ENCODE results near the gene ACOXL.

The ACOXL gene

DNA sequence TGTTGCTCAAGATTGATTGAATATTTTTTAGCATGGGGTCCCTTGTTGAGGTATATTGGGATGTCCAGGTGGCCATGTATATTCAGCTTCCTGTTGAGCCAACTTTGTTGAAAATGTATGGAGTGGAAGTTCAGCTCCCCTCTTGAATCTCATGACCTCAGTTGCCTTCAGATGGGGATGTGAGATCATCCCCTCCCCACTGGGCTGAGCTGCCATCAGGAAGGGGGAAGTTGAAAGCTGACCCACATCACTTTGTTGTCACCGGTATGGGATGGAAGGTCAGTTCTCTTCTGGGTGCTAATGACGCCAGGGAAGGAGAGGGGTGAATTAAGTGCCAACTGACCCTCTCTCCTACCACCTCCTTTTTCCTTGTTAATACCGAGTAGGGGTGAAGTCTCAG, 33.9 kb downstream of the ACOXL start:
- peaks cover 71% of the 10 kb centered on the region for H3K27me3 Mint-ChIP-seq
- ATAC-seq: no peak
- no peak overlapping the region for H3K4me3 Mint-ChIP-seq
- no peaks in the 10 kb centered on the region for H3K4me1 Mint-ChIP-seq
- H3K36me3 Mint-ChIP-seq: peaks cover 6% of the 10 kb centered on the region
- peaks cover 6% of the 10 kb centered on the region for H3K9me3 Mint-ChIP-seq
- H3K27ac Mint-ChIP-seq: no peak overlapping the region

DNA sequence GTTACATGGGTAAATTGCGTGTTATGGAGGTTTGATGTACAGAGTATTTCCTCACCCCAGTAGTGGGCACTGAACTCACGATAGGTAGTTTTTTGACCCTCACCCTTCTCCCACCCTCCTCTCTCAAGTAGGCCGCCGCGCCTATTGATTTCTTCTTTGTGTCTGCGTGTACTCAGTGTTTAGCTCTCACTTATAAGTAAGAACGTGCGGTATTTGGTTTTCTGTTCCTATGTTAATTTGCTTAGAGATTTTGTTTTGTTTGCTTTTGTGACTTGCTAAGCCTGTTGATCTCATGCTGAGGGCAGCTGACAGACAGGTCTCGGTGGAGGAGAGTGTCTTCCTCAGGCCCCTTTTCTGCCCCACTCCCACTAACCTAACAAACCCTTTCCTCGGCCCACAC, 36.2 kb downstream of the ACOXL start:
- Mint-ChIP-seq H3K4me1 (no peaks in the 10 kb centered on the region), H3K9me3 (no peaks in the 10 kb centered on the region), H3K36me3 (no peaks in the 10 kb centered on the region), H3K27ac (no peak overlapping the region), H3K4me3 (no peak overlapping the region), H3K27me3 (peaks cover 57% of the 10 kb centered on the region)
- ATAC-seq: no peak

DNA sequence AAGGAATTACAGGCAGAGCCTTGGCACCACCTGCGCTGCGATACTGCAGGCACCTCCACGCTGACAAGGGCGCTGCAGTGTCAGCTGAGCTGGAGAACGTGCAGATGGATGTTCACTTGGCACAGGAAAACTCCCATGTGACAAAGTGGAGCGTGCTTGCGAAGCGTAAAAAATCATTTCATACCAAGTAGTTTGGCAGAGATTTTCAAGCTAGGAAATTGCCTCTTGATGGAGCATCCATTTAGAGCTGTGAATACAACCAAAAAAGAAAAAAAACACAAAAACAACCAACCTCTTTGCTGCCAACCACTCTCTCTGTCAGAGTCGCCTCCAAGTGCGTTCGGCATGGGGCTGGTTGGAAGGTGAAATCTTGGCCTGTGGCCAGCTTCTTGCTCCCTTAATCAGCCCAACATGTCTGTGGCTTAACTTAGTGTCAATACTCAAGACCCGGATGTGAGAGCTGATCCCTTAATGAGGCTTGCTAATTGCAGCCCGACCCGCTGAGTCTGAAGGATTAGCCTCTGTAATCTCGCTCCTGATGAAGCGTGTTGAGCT, 38.1 kb downstream of the ACOXL start:
- ATAC-seq: no peak
- Mint-ChIP-seq H3K4me1 (no peaks in the 10 kb centered on the region), H3K27ac (no peak overlapping the region), H3K9me3 (no peaks in the 10 kb centered on the region), H3K36me3 (no peaks in the 10 kb centered on the region), H3K27me3 (peaks cover 53% of the 10 kb centered on the region), H3K4me3 (no peak overlapping the region)

GRCh38 chr2:110770959-110771431, 38.6 kb downstream of the ACOXL start:
- peaks cover 58% of the 10 kb centered on the region for H3K27me3 Mint-ChIP-seq
- H3K9me3 Mint-ChIP-seq: no peaks in the 10 kb centered on the region
- H3K27ac Mint-ChIP-seq: no peak overlapping the region
- H3K36me3 Mint-ChIP-seq: no peaks in the 10 kb centered on the region
- no peak for ATAC-seq
- no peak overlapping the region for H3K4me3 Mint-ChIP-seq
- H3K4me1 Mint-ChIP-seq: no peaks in the 10 kb centered on the region

DNA sequence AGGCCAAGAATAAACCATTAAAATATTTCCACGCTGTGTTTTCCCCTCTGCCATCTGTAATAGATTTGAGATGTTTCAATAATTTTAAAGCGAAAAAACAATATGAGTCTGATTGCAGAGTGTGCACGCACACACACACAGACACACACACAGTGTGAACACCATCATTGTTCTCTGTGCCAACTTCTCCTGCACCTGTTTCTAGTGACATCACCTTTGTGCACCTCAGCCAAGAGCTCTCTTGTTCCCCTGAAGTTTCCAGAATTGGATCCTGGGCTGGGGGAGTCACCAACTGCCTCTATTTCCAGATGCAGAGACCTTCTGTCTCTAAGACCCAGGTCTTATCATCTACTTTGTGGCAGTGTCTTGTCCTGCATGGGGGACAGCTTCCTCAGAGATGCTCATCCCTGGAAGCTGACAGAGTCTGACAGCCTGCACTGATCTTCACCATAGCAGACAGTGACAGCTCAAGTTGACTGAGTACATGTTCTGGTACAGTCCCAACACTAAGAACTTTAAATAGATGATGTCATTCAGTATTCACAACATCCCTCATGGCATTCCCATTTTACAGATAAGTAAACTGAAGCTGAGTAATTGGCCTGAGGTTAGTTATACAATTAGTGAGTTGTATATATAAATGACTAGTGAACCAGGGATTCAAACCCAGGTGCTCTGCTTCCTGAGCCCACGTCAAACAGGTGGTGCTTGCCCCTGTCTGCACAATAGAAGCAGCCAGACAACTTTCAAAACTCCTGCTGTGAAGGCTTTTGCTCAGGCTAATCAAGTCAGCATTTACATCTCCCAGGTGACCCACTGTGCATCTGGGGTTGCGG, 39.4 kb downstream of the ACOXL start:
- ATAC-seq: no peak

DNA sequence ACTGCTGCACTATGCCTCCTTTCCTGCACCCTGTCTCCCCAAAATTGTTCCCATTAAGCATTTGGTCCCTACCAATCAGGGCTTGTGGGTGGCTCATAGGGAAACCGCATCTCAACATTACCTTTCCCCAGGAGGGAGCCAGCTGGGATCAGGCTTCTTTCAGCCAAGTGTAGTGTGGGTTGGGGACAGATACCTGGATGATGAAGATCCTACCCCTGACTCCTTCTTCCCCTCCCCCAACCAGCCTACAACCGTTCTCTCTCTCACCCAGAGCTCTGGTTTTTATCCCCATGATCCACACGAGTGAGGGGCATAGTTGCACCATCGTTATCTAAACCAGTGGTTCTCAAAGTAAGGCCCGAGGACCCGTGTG, 40.0 kb downstream of the ACOXL start:
- Mint-ChIP-seq H3K9me3 (no peaks in the 10 kb centered on the region), H3K36me3 (no peaks in the 10 kb centered on the region), H3K4me3 (no peak overlapping the region), H3K27ac (no peak overlapping the region), H3K27me3 (peaks cover 62% of the 10 kb centered on the region), H3K4me1 (no peaks in the 10 kb centered on the region)
- ATAC-seq: no peak

More for the DNA sequence above, 39.4 kb downstream of the ACOXL start:
- H3K4me1 Mint-ChIP-seq: no peaks in the 10 kb centered on the region
- no peak overlapping the region for H3K4me3 Mint-ChIP-seq
- no peaks in the 10 kb centered on the region for H3K36me3 Mint-ChIP-seq
- peaks cover 62% of the 10 kb centered on the region for H3K27me3 Mint-ChIP-seq
- no peaks in the 10 kb centered on the region for H3K9me3 Mint-ChIP-seq
- no peak overlapping the region for H3K27ac Mint-ChIP-seq

GRCh38 chr2:110773401-110773921, 41.1 kb downstream of the ACOXL start:
- no peaks in the 10 kb centered on the region for H3K36me3 Mint-ChIP-seq
- no peak overlapping the region for H3K27ac Mint-ChIP-seq
- no peak overlapping the region for H3K4me3 Mint-ChIP-seq
- no peaks in the 10 kb centered on the region for H3K4me1 Mint-ChIP-seq
- peaks cover 63% of the 10 kb centered on the region for H3K27me3 Mint-ChIP-seq
- H3K9me3 Mint-ChIP-seq: no peaks in the 10 kb centered on the region
- ATAC-seq: no peak

- Mint-ChIP-seq H3K4me1 (no peaks in the 10 kb centered on the region), H3K36me3 (no peaks in the 10 kb centered on the region), H3K27me3 (peaks cover 55% of the 10 kb centered on the region), H3K9me3 (no peaks in the 10 kb centered on the region), H3K4me3 (no peak overlapping the region), H3K27ac (no peak overlapping the region)
- no peak for ATAC-seq
Observed at GRCh38 chr2:110774701-110775100, 42.3 kb downstream of the ACOXL start.

DNA sequence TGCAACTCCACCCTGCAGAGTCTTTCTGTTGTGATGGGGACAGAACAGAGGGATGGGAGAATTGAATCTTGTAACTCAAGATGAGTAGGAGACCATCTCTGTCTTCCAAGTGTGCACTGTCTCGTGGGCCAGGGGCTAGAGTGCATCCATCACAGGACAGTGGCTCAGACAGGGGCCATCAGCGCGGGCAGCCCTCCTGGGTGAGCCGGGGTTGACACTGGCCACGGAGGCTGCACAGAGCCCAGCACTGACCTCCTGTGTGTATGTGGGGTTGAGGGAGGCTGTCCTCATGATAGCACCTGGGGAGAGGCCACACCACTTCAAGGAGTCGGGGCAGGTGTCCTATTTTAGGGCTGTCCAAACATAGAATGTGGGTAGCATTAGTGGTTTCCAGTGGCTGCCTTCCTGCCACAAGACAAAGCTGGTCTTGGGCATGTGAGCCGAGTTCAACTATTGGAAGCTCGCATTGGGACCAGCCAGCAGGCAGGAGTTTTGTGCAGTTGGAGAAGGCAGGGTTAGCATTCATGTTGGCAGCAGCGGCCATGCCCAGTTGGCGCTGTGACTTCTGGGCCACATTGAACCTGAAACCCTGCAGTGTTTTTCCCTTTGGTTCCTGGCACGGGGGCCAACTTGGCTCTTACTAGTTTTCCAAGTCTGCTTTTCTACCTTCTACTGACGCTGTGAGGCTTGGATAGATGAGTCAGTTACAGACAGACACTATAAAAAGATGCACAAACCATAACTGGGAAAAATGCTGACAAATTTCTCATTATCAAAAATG, 45.3 kb downstream of the ACOXL start:
- Mint-ChIP-seq H3K4me1 (no peaks in the 10 kb centered on the region), H3K4me3 (no peak overlapping the region), H3K9me3 (no peaks in the 10 kb centered on the region), H3K27me3 (peaks cover 42% of the 10 kb centered on the region), H3K36me3 (no peaks in the 10 kb centered on the region), H3K27ac (no peak overlapping the region)
- ATAC-seq: no peak

- H3K27ac Mint-ChIP-seq: no peak overlapping the region
- no peak overlapping the region for H3K4me3 Mint-ChIP-seq
- ATAC-seq: no peak
- no peaks in the 10 kb centered on the region for H3K9me3 Mint-ChIP-seq
- H3K36me3 Mint-ChIP-seq: no peaks in the 10 kb centered on the region
- H3K27me3 Mint-ChIP-seq: peaks cover 46% of the 10 kb centered on the region
- H3K4me1 Mint-ChIP-seq: no peaks in the 10 kb centered on the region
Observed at GRCh38 chr2:110780461-110780860, 48.1 kb downstream of the ACOXL start.

DNA sequence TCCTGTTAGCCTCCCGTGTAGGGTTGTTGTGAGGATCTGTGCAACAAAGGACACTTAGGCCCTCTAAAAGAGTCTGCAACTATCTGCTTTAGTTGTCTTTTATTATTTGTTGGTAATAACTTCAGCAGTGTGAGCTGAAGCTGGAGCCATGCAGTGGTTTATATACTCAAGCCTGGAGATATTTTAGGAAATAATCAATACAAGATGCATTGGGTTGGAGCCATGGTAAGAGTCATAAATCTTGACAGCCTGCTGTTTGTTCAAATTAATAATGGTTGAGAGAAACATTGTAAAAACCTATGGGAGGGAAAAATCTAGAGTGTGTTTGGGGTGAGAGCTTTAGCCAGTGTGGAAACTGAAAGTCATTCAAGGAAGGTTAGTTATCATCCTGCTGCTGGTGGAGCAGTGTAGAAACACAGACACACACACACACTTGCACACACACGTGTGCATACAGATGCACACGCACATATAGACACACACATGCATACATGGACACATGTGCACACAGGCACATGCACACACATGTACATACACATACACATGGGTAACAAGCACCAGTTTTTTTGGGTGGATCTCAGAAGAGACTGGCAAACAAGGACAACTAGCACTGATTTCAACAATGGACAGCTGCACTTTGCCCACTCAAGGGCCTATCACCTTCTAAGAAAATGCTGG, 51.0 kb downstream of the ACOXL start:
- Mint-ChIP-seq H3K4me1 (no peaks in the 10 kb centered on the region), H3K9me3 (no peaks in the 10 kb centered on the region)

DNA sequence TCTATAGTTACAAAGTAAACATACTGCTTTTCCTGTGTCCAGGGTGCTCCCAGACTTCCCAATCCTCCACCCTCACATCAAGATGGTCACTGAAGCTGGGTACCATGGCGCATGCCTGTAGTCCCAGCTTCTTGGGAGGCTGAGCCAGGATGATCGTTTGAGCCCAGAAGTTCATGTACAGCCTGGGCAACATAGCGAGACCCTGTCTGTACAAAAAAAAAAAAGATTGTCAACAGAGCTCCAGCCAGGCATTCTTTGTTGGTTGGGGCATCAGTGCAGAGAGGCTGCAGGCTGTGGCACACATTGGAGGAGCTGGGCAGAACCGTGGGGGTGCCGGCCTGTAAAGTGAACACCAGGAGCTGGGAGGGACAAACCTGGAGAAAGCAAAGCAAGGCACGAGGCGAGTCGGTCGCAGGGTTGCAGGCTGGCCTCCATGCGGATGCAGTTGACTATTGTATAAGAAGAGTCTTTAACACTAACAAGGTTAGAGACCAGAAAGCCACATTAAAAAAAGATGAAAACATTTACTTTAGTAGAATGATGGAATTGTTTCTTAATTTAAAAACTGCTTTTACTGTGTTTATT, 51.8 kb downstream of the ACOXL start:
- ATAC-seq: no peak
- no peaks in the 10 kb centered on the region for H3K4me1 Mint-ChIP-seq
- H3K9me3 Mint-ChIP-seq: no peaks in the 10 kb centered on the region
- no peak overlapping the region for H3K27ac Mint-ChIP-seq
- no peak overlapping the region for H3K4me3 Mint-ChIP-seq
- no peaks in the 10 kb centered on the region for H3K36me3 Mint-ChIP-seq
- H3K27me3 Mint-ChIP-seq: peaks cover 49% of the 10 kb centered on the region

More for the DNA sequence above, 51.0 kb downstream of the ACOXL start:
- H3K27ac Mint-ChIP-seq: no peak overlapping the region
- H3K36me3 Mint-ChIP-seq: no peaks in the 10 kb centered on the region
- peaks cover 49% of the 10 kb centered on the region for H3K27me3 Mint-ChIP-seq
- no peak for ATAC-seq
- no peak overlapping the region for H3K4me3 Mint-ChIP-seq

DNA sequence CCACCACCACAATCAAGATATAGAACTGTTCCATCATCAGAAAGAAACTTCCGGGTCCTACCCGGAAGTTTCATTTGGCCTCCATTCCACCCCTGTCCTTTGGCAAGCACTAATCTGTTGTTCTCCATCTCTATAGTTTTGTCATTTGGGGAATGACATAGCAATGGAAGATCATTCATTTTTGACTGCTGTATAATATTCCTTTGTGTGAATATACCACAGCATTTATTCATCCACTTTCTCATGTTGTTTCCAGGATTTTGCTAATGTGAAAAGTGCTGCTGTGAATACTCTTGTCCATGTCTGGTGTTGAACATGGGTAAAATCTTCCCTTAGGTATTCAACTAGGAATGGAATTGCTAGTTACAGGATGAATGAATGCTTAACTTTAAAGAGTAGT, 53.1 kb downstream of the ACOXL start:
- no peak overlapping the region for H3K4me3 Mint-ChIP-seq
- H3K27ac Mint-ChIP-seq: no peak overlapping the region
- no peaks in the 10 kb centered on the region for H3K36me3 Mint-ChIP-seq
- no peaks in the 10 kb centered on the region for H3K4me1 Mint-ChIP-seq
- ATAC-seq: no peak
- peaks cover 53% of the 10 kb centered on the region for H3K27me3 Mint-ChIP-seq
- H3K9me3 Mint-ChIP-seq: no peaks in the 10 kb centered on the region

DNA sequence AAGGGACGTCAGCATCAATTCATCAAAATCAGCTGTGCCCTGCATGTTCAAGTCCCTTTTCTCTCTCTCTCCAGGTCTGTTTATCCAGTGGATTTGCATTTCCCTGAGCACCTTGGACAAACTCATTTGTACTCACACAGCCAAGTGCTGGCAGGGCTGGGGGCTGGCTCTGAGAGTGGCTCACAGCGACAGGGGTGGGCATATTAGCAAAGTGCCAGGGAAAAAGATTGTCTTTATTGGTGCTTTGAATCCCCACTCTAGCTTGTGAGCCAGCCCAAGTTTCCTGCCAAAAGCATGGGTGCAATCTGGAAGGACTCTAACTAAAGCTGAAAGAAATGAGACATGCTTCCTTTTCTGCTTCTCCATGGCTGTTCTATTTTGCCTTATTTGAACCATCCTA, 56.6 kb downstream of the ACOXL start:
- Mint-ChIP-seq H3K27ac (no peak overlapping the region), H3K4me1 (no peaks in the 10 kb centered on the region), H3K36me3 (no peaks in the 10 kb centered on the region), H3K4me3 (no peak overlapping the region), H3K27me3 (peaks cover 58% of the 10 kb centered on the region), H3K9me3 (no peaks in the 10 kb centered on the region)
- ATAC-seq: no peak

GRCh38 chr2:110789706-110790105, 57.3 kb downstream of the ACOXL start:
- Mint-ChIP-seq H3K36me3 (no peaks in the 10 kb centered on the region), H3K4me3 (no peak overlapping the region), H3K27ac (no peak overlapping the region), H3K27me3 (peaks cover 59% of the 10 kb centered on the region), H3K9me3 (no peaks in the 10 kb centered on the region), H3K4me1 (no peaks in the 10 kb centered on the region)
- no peak for ATAC-seq
